CD8-positive, alpha-beta memory T cell (primary cell): ENCODE measurements around the gene PALLD. TPM values are rescaled to one million over a fixed set of nuclear protein-coding genes. Genes with fewer than 3 reads are reported as not detected.

Source experiments
- CTCF ChIA-PET: fragments of 350-600 bp; sonication (Branson Sonifier 250); formaldehyde crosslinking; loops from one replicate; lab custom pipeline; 2021; ENCODE audit warnings: antibody characterized with exemption; lab: Charles Lee
- POLR2A ChIA-PET: fragments of 350-600 bp; sonication (Branson Sonifier 250); formaldehyde crosslinking; loops from one replicate; lab custom pipeline; 2021; ENCODE audit warnings: antibody characterized with exemption; lab: Charles Lee
- DNase-seq, 5 donors: peaks; one replicate each; pipeline versions ENCODE4 v3.0.0 to v3.0.0-alpha.2; 2020 to 2022; ENCODE audit warnings: mixed read lengths in 1 of 5
- H3K27ac ChIP-seq: one replicate; pipeline ENCODE4 v1.7.0; 2013; ENCODE audit warnings: low read depth, mild to moderate bottlenecking, low read length, moderate library complexity
- H3K27me3 ChIP-seq: 2 replicates; pipeline ENCODE4 v1.7.0; 2013; ENCODE audit warnings: low read length, mild to moderate bottlenecking; ENCODE audit not compliant: insufficient read depth, poor library complexity, severe bottlenecking
- H3K36me3 ChIP-seq: 2 replicates; pipeline ENCODE4 v1.7.0; 2013; ENCODE audit warnings: mild to moderate bottlenecking, low read length, moderate library complexity; ENCODE audit not compliant: insufficient read depth
- H3K4me1 ChIP-seq: 2 replicates; pipeline ENCODE4 v1.7.0; 2013; ENCODE audit warnings: mild to moderate bottlenecking, low read length, moderate library complexity; ENCODE audit not compliant: insufficient read depth
- H3K4me3 ChIP-seq: 2 replicates; pipeline ENCODE4 v1.7.0; 2013; ENCODE audit warnings: mild to moderate bottlenecking, low read length
- H3K9me3 ChIP-seq: 2 replicates; pipeline ENCODE4 v1.7.0; 2013; ENCODE audit warnings: mild to moderate bottlenecking, low read length
- H3K27ac Mint-ChIP-seq, 8 donors: one replicate each; pipeline ENCODE4 v1.8.0; 2020 to 2021; ENCODE audit warnings: mixed read lengths in 8 of 8, mild to moderate bottlenecking in 6 of 8, inconsistent platforms in 3 of 8, moderate library complexity in 3 of 8
- H3K27me3 Mint-ChIP-seq, 2 donors: one replicate each; pipeline ENCODE4 v1.8.0; 2020 to 2021; ENCODE audit warnings: mixed read lengths in 2 of 2, mild to moderate bottlenecking in 1 of 2, moderate library complexity in 1 of 2
- H3K36me3 Mint-ChIP-seq, 3 donors: one replicate each; pipeline ENCODE4 v1.8.0; 2020 to 2021; ENCODE audit warnings: mixed read lengths in 3 of 3, inconsistent platforms in 1 of 3, mild to moderate bottlenecking in 1 of 3
- H3K4me1 Mint-ChIP-seq, 3 donors: one replicate each; pipeline ENCODE4 v1.8.0; 2020 to 2021; ENCODE audit warnings: mixed read lengths in 3 of 3, inconsistent platforms in 1 of 3, mild to moderate bottlenecking in 1 of 3
- H3K4me3 Mint-ChIP-seq, 7 donors: one replicate each; pipeline ENCODE4 v1.8.0; 2020 to 2021; ENCODE audit warnings: mixed read lengths in 7 of 7, mild to moderate bottlenecking in 6 of 7, moderate library complexity in 4 of 7, inconsistent platforms in 2 of 7
- H3K9me3 Mint-ChIP-seq, 5 donors: one replicate each; pipeline ENCODE4 v1.8.0; 2020 to 2022; ENCODE audit warnings: mixed read lengths in 5 of 5, mild to moderate bottlenecking in 3 of 5, moderate library complexity in 2 of 5, inconsistent platforms in 1 of 5
- polyA plus RNA-seq: library from polyadenylated mRNA; unstranded; fragments of 300-500 nt; fragmentation: Illumina TruSeq; gene quantifications from one replicate; pipeline ENCODE4 v1.2.3, GENCODE V29; 2021
- total RNA-seq, 2 experiments: library from RNA; stranded (reverse); gene quantifications; one replicate each; pipeline ENCODE4 v1.2.3, GENCODE V29; 2021

PALLD gene
- total and polyA plus RNA-seq, 3 experiments from 2014 or later, result 0.35 to 0.97 (median 0.47) TPM

DNA sequence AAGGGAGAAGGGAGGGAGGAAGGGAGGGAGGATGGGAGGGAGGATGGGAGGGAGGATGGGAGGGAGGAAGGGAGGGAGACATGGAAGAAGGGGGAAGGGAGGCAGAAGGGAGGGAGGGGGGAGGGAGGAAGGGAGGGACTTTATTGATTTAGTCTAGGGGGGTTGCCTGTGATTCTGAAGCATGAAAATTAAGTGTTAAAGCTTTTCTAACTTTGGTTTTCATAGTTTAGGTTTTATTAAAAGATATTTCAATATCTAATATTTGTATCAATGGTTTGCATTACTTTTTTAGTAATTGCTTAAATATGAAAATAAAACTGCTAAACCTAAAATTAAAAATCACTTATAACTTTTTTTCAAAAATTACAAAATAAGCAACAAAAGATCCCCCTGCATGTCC is 2.4 kb downstream of the PALLD start:
- Histone ChIP-seq H3K27me3 (no peaks in the 10 kb centered on the region), H3K9me3 (no peaks in the 10 kb centered on the region), H3K4me1 (no peaks in the 10 kb centered on the region), H3K27ac (no peak overlapping the region), H3K4me3 (no peak overlapping the region), H3K36me3 (no peaks in the 10 kb centered on the region)
- H3K36me3 Mint-ChIP-seq, result no peaks in the 10 kb centered on the region
- no peak overlapping the region for H3K27ac Mint-ChIP-seq
- peaks cover 8 to 41% of the 10 kb centered on the region in 2 donors for H3K27me3 Mint-ChIP-seq
- CTCF ChIA-PET, result no interaction called here
- H3K4me3 Mint-ChIP-seq, result no peak overlapping the region
- H3K9me3 Mint-ChIP-seq, result no peaks in the 10 kb centered on the region
- no peak for DNase-seq
- no peaks in the 10 kb centered on the region for H3K4me1 Mint-ChIP-seq
- POLR2A ChIA-PET, result no interaction called here

DNA sequence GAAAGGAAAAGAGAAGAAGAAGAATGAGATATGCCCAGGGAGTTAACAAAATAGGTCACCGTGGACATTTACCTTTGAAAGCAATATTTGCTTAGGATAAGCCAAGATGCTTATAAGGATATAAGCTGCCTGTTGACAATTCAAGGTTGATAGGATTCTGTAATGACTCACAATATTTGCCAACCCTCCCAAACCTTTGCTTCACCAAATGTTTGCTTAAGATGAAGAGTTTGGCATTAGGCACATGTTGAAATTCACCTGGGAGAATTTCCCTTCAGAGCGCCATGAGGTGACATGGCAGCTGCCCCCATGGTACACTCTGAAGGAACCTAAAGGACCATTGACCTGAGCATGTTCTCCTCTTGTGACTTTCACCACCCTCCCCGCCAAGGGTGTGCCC is 4.6 kb downstream of the PALLD start:
- no peak overlapping the region for H3K27ac Mint-ChIP-seq
- DNase-seq, result no peak
- Histone ChIP-seq H3K27ac (no peak overlapping the region), H3K4me1 (no peaks in the 10 kb centered on the region), H3K4me3 (no peak overlapping the region), H3K27me3 (no peaks in the 10 kb centered on the region), H3K9me3 (no peaks in the 10 kb centered on the region), H3K36me3 (no peaks in the 10 kb centered on the region)
- CTCF ChIA-PET, result interaction anchor here (0.8 to 1.3 kb wide), 2 partner anchors 10 to 12 kb away, joined by 3 read pairs; no protein-coding TSS in a partner anchor
- no peaks in the 10 kb centered on the region for H3K36me3 Mint-ChIP-seq
- H3K4me3 Mint-ChIP-seq, result no peak overlapping the region
- peaks cover 9 to 34% of the 10 kb centered on the region in 2 donors for H3K27me3 Mint-ChIP-seq
- no peaks in the 10 kb centered on the region for H3K4me1 Mint-ChIP-seq
- POLR2A ChIA-PET, result no interaction called here
- no peaks in the 10 kb centered on the region for H3K9me3 Mint-ChIP-seq

DNA sequence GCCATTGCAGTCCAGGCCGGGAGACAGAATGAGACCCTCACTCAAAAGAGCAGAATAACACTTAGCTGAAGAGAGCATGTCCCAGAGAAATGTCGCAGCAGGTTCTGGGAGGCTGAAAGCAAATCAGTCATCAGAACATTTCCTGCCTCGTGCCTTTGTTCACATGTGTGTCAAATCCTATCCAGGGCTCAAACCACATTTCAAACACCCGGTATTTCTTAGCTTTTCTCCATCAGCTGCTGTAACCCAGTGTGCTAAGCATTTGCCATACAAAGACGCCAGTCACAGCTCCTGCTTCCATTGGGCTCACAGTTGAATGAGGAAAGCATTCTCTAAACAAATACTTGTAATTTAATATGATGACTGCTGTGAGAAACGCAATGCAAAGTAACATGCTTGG is 6.0 kb downstream of the PALLD start:
- CTCF ChIA-PET, result no interaction called here
- H3K9me3 Mint-ChIP-seq, result no peaks in the 10 kb centered on the region
- H3K27me3 ChIP-seq, result no peaks in the 10 kb centered on the region
- no peaks in the 10 kb centered on the region for H3K36me3 ChIP-seq
- no peak overlapping the region for H3K4me3 Mint-ChIP-seq
- no peaks in the 10 kb centered on the region for H3K36me3 Mint-ChIP-seq
- H3K27me3 Mint-ChIP-seq, result peaks cover 3 to 26% of the 10 kb centered on the region in 2 donors
- H3K9me3 ChIP-seq, result no peaks in the 10 kb centered on the region
- H3K27ac ChIP-seq, result no peak overlapping the region
- no peak overlapping the region for H3K4me3 ChIP-seq
- POLR2A ChIA-PET, result no interaction called here
- H3K27ac Mint-ChIP-seq, result no peak overlapping the region
- no peak for DNase-seq
- H3K4me1 Mint-ChIP-seq, result no peaks in the 10 kb centered on the region
- H3K4me1 ChIP-seq, result no peaks in the 10 kb centered on the region

DNA sequence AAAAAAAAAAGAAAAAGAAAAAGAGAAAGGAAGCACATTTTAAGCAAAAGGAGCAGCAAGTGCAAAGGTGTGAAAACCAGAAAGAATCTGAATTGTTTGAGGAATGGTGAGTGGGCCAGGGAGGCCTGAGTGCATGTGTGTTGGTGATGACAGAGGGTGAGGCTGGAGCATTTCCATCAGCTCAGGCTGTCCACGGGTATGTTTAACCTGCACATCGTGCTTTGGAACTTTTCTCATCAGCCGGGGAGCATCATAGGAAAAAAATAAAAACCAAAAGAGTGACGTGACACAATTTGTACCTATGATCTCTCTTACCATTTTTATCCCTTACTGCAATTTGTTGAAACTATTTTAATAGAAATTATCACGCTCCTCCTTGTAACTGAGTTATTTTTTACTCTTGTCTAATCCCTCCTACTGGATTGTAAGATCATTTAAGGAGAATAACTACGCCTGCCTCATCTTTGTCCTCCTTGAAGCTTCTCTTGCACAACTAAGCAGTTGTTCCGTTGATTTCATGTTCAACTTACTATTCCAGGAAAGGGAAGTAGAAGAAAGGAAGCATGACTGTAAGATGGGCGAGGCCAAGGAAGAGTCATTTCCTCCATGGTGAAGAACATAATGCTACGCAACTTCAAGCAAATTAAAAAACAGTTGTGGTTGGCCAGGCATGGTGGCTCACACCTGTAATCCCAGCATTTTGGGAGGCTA is 7.0 kb downstream of the PALLD start:
- Histone ChIP-seq H3K27me3 (no peaks in the 10 kb centered on the region), H3K9me3 (no peaks in the 10 kb centered on the region), H3K4me1 (no peaks in the 10 kb centered on the region), H3K36me3 (no peaks in the 10 kb centered on the region), H3K4me3 (no peak overlapping the region), H3K27ac (no peak overlapping the region)
- no peak for DNase-seq
- peaks cover 3 to 17% of the 10 kb centered on the region in 2 donors for H3K27me3 Mint-ChIP-seq
- H3K27ac Mint-ChIP-seq, result peak overlapping the region in 1 of 8 donors; percentile 82
- H3K9me3 Mint-ChIP-seq, result no peaks in the 10 kb centered on the region
- no peak overlapping the region for H3K4me3 Mint-ChIP-seq
- H3K36me3 Mint-ChIP-seq, result no peaks in the 10 kb centered on the region
- POLR2A ChIA-PET, result no interaction called here
- CTCF ChIA-PET, result no interaction called here
- H3K4me1 Mint-ChIP-seq, result no peaks in the 10 kb centered on the region

DNA sequence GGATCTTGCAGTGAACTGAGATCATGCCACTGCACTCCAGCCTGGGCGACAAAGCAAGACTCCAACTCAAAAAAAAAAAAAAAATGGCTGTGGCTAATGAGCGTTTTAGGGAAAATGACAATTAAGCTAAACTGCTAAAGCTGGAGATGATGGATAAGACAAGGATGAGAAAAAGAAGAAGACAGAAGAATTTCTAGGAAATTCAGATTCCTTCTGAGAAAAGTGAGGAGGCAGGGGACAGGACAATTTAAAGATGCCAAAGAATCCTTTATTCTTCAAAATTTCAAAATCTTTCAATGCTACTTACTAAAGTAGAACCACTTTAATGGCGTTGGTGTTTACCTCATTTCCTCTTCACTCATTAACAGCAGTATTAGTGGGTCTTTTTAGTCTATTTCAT is 7.7 kb downstream of the PALLD start:
- no peaks in the 10 kb centered on the region for H3K36me3 ChIP-seq
- Mint-ChIP-seq H3K4me3 (no peak overlapping the region), H3K36me3 (no peaks in the 10 kb centered on the region), H3K4me1 (peaks cover under 1 to 3% (median 1%) of the 10 kb centered on the region in 3 donors), H3K27ac (no peak overlapping the region), H3K9me3 (no peaks in the 10 kb centered on the region), H3K27me3 (peaks cover 3 to 17% of the 10 kb centered on the region in 2 donors)
- H3K4me3 ChIP-seq, result no peak overlapping the region
- no peaks in the 10 kb centered on the region for H3K9me3 ChIP-seq
- H3K27ac ChIP-seq, result no peak overlapping the region
- no peak for DNase-seq
- CTCF ChIA-PET, result no interaction called here
- POLR2A ChIA-PET, result no interaction called here
- H3K27me3 ChIP-seq, result no peaks in the 10 kb centered on the region
- peaks cover 3% of the 10 kb centered on the region for H3K4me1 ChIP-seq

DNA sequence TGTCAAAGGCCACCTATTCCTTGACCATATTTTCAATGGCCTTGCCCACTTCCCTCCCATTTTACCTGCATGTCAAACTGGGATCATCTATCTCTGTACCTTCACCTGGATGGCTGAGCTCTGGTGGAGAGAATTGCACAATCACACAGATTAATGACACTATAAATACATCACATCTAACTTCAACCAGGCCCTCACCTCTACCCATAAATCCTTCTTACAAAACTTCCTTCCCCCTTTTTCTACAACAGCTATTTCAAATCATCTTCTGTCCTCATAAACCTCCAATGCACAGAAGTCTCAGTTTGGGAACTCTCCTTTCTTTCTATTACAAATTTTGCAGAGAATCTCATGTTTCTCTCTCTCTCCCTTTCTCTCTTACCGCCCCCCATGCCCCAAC is 9.2 kb downstream of the PALLD start:
- H3K4me3 ChIP-seq, result no peak overlapping the region
- no peaks in the 10 kb centered on the region for H3K9me3 ChIP-seq
- H3K4me1 Mint-ChIP-seq, result peaks cover 10 to 16% (median 15%) of the 10 kb centered on the region in 3 donors
- ChIA-PET CTCF (no interaction called here), POLR2A (no interaction called here)
- H3K36me3 Mint-ChIP-seq, result no peaks in the 10 kb centered on the region
- peaks cover 3 to 13% of the 10 kb centered on the region in 2 donors for H3K27me3 Mint-ChIP-seq
- H3K9me3 Mint-ChIP-seq, result no peaks in the 10 kb centered on the region
- no peaks in the 10 kb centered on the region for H3K27me3 ChIP-seq
- no peak for DNase-seq
- no peaks in the 10 kb centered on the region for H3K36me3 ChIP-seq
- H3K27ac Mint-ChIP-seq, result no peak overlapping the region
- H3K27ac ChIP-seq, result no peak overlapping the region
- H3K4me3 Mint-ChIP-seq, result no peak overlapping the region
- peaks cover 13% of the 10 kb centered on the region for H3K4me1 ChIP-seq

DNA sequence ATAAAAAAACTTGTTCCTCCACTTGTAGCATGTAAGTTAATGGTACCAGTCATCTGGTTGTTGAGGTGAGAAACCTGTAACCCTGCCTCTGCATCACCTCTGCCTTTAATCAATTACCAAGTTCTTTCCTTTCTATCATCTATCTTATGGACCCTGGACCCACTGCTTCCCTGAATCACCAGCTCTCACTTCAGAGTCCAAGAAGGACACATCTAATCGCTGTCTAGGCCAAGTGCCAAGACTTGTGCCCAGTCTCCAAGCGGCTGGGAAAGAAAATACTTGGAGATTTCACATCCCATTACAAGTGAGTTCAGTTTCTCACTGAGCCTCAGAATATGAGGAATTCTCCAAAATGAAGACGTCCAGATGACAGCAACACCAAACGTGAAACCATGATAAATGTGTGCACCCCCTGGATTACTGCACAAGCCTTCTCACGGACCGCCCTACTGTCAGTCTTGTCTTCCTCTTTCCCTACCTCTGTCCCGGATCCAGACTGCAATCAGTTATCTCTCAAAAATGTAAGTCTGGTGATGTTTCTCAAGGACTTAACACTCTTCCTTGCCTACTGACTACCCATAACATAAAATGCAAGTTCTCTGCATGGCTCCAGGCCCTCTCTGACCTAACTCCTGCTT is 10.4 kb downstream of the PALLD start:
- no peaks in the 10 kb centered on the region for H3K9me3 Mint-ChIP-seq
- CTCF ChIA-PET, result no interaction called here

DNA sequence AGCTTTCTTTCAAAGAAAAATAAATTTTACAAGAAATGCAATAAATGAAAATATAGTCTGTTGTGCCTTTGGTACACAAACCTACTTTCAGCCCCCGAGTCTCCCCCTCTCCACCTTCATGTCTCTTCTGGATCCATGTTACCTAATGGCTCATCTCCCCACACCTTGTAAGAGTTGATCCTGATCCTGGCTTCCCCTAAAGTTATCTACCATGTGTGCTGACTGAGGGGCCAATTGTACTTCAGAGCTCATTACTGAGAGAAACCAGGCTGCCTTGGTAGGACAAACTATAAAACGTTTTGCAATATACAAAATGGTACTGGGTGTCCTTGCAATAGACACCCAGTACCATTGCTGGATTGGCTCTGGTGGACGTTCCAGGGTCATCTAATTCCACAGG is 11.8 kb downstream of the PALLD start:
- Histone ChIP-seq H3K4me1 (peaks cover 31% of the 10 kb centered on the region), H3K9me3 (no peaks in the 10 kb centered on the region), H3K27me3 (no peaks in the 10 kb centered on the region), H3K4me3 (no peak overlapping the region), H3K36me3 (no peaks in the 10 kb centered on the region), H3K27ac (no peak overlapping the region)
- Mint-ChIP-seq H3K27ac (no peak overlapping the region), H3K4me1 (peaks cover 24 to 35% (median 33%) of the 10 kb centered on the region in 3 donors), H3K4me3 (no peak overlapping the region), H3K36me3 (no peaks in the 10 kb centered on the region), H3K27me3 (peaks cover 0 to 1% of the 10 kb centered on the region in 2 donors), H3K9me3 (no peaks in the 10 kb centered on the region)
- no peak for DNase-seq
- ChIA-PET POLR2A (no interaction called here), CTCF (no interaction called here)

More for the DNA sequence above, 10.4 kb downstream of the PALLD start:
- POLR2A ChIA-PET, result no interaction called here
- H3K4me1 ChIP-seq, result peaks cover 26% of the 10 kb centered on the region
- H3K4me1 Mint-ChIP-seq, result peaks cover 20 to 28% (median 26%) of the 10 kb centered on the region in 3 donors
- no peak overlapping the region for H3K4me3 Mint-ChIP-seq
- H3K9me3 ChIP-seq, result no peaks in the 10 kb centered on the region
- no peak overlapping the region for H3K27ac Mint-ChIP-seq
- DNase-seq, result no peak
- H3K27me3 Mint-ChIP-seq, result peaks cover 2 to 5% of the 10 kb centered on the region in 2 donors
- H3K36me3 Mint-ChIP-seq, result no peaks in the 10 kb centered on the region
- H3K36me3 ChIP-seq, result no peaks in the 10 kb centered on the region
- H3K27ac ChIP-seq, result no peak overlapping the region
- no peaks in the 10 kb centered on the region for H3K27me3 ChIP-seq
- H3K4me3 ChIP-seq, result no peak overlapping the region
